Globus pallidus (tissue), 1 donor: ENCODE measurements around the gene TSHZ2.
"Not testable (repeated sequence)": the region's sequence is repeated elsewhere in the genome, so short reads cannot be mapped to it uniquely, and the experiment has no call there.

Experiments
- DNase-seq: peaks from one replicate; pipeline ENCODE4 v3.0.0-alpha.2; 2015; ENCODE audit warnings: low spot score

Gene TSHZ2

DNA sequence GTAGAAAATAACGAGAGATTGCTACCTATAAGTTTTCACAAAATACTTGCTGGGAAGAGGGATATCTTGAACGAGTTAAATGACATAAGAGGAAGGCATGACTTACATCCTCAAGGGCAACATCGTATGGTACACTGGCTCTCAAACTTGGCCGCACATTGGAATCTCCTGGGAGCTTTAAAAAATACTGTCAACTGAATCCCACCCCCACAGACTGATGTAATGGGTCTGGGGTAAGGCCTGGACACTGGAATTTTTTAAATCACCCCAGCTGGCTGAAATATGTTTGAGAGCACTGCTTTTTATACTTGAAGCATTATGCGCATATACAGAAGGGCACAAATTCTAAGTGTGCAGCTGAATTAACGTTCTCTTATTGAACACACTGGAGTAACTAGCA, 8.0 kb upstream of the TSHZ2 start:
- DNase-seq: no peak

DNA sequence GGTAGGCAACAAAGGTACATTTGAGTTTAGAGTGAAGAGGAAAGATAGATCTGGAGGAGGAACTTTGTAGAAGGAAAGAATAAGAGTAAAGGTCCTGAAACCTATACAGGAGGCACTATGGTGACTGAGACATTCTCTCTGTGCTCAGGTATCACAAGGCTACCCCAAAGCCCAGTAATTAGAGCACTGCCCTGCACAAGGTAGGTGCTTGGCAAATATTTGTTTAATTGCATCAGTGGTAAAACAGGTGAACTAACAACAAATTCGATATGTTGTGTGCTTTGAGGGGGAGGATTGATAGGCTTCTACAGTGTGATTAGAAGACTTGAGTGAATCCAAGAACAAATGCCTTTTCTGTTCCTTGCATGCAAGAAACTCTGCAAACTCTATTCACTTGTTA, 6.8 kb upstream of the TSHZ2 start:
- no peak for DNase-seq

DNA sequence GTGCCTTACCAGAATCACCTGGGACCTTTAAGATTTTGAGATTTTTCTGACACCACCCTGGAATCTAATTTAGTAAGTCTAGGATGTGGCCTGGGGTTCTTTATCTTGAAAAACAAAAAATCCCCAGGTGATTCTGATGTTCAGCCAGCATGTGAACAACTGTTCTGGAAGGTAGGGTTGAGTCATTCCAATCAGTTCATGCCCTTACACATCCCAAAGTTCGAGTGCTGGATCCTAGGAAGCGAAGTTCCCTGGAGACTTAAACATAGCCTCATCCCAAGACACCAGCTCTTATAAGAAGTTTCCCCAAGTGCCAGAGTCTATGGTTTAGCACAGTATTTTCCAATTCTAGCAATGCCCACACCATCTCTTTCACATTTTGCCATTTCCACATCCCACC, 6.3 kb upstream of the TSHZ2 start:
- DNase-seq: no peak

DNA sequence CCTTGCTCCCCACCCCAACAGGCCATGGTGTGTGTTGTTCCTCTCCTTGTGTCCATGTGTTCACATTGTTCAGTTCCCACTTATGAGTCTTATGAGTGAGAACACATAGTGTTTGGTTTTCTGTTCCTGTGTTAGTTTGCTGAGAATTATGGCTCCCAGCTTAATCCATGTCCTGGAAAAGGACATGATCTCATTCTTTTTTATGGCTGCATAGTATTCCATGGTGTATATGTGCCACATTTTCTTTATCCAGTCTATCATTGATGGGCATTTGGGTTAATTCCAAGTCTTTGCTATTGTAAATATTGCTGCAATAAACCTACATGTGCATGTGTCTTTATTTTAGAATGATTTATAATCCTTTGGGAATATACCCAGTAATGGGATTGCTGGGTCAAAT, 5.6 kb upstream of the TSHZ2 start:
- not testable (repeated sequence) for DNase-seq

DNA sequence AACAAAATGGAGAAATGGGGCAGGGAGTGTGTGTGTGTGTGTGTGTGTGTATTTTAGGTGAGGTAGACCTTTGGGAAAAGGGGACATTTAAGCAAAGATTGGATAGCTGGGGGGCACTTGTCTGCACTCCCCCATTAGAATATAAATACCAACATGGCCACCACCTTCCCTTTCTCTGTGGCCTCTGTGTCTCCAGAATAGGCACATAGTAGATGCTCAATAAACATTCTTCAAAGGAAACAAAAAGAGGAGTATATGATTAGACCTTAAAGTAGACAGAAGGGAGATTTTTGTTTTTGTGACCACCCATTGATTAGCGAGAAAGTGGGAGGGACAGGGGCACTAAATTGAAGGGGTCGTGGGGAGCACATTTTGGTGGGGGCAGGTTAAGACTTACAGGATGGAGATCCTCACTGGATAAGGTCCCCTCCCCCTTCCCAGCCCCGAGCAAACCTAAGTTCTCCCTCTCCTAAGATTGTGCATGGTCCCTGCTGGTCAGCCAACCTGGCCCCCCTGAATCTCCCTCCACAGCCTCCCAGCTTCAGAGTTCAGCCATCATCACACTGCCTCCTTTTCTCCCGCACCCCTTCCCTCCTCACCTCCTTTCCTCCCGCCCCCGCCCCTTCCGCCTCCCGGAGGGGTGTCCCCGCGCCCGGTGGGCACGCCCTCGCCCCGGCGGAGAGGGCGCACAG, 514 bp upstream of the TSHZ2 start:
- no peak for DNase-seq

DNA sequence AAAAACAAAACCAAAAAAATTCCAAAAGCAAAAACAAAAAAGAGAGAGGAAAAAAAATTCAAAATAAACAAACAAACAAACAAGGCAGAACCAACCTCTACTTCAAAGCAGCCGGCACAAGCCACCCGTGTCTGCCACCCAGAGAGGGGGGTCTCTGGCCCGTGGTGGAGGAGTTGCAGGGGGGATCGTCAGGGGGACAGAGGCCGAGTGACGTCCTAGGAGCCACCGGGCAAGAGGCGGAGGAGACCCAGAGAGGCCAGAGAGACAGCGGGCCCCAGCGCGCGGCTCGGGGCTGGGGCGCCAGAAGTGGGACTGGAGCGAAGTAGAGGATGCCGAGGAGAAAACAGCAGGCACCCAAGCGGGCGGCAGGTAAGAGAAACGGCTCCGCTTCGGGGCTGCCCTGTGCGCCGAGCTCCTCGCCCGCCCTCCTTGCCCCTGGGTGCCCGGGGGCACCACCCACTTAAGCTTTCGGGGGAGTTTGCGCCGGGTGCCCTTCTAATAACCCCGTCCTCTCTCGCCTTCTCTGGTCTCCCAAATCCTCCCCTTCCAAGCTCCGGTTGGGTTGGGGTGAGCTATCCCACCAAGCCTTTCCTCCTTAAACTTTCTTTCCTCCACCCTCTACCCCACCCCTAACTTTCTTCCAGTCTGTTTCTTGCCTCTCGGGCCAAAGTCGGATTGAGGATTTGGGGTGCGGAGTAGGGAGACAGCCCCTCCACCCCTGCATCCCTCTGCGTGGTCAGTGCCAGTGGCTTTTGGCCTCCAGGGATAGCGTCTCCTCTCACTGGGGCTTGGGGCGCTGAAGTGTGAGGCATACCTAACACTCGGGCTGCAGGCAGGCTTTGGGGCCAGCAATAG, 1.0 kb downstream of the TSHZ2 start:
- DNase-seq: no peak

DNA sequence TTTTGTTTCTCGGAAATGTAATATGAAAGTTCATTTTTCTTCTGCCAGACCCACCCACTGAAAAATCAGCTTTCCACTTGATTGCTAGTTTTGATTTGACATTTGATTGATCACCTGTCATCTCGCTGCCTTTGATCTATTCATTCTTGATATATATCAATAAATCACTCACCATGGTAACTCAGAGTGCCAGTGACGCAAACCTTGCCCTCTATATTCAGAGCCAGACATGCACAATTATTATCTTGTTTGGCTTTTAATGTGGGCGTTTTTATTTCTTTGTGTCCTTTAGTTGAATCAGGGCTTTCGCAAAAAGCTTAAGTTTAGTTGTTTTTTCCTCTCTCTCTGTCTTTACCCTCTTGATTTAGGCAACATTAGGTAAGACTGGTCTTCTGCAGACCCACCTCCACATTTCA, 2.0 kb downstream of the TSHZ2 start:
- no peak for DNase-seq

DNA sequence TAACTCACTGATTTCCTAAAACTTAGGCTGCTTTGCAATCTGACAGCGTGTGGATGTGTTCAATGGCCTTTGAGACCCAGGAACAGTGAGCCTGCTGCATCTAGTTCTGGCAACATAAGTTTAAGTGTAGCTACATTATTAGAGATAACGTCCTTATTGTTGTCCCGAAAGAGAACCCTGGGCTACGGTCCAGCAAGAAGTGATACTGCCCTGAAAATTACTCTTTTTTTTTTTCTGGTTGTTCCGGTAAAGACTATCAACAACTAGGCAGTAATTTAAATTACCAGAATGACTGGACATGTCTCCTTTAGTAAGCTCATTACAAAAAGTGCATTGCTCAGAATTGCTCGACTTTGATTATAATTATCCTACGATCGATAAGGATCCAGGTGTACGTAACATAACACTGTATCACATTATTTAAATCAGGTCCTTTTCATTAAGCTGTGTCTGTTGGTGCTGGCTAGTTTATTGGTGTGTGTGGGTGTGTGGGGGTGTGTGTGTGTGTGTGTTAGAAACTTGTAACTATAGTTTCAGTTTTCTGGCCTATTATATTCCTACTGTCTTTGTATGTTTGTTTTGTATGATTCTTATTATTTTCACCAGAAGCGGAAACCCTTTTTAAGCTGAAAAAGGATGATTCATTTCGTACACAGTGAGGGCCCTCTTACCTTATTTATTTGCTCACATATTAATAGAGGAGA, 3.0 kb downstream of the TSHZ2 start:
- no peak for DNase-seq

DNA sequence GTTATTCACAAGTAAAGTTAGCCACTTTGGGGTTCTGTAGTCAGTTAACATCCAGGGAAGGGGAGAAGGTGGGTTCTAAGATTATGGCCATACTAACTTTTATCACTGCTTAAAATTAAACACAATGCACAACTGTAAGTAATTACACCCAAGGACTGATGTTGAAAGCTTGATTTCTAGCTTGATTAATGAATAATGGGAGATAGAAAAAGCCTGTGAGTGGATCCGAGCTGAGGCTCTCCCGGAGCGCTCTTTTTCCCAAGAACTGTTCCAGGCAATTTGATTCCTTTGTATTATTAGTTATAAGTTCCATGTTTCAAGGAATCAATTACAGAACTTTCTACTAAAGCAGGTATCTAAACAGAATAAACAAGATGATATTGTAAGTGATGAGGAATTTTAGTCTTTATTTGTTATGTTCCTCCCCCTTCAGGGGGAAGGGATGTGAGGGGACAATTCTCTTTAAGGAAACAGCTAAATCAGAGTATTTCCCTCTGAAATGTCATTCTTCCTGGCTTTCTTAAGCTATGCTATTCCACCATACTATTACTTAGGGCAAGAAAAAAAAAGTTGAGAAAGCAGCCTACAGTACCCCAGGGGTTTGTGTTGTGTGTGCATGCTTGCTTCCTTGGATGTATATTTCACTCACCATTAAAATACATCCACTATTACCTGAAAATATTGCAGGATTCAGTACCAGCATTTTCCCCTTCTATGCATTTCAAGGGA, 3.8 kb downstream of the TSHZ2 start:
- DNase-seq: no peak

DNA sequence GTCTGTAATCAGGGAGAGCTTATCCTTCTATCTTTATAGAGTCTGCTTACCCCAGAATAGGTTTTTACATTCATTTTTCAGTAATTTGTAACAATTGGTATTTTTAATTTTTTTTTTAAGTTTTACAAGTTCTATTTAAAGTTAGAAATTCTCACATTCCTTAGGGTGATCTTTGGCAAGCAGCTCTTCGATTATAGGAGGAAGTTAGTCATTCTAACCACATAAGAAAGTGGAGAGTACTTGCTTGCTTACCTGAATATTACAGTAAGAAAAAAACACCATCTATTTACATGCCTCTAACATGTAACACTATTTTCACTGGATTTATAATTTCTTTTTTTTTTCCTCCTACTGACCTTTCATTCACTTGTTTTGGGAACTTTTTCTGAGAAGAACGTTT, 6.7 kb downstream of the TSHZ2 start:
- DNase-seq: no peak

DNA sequence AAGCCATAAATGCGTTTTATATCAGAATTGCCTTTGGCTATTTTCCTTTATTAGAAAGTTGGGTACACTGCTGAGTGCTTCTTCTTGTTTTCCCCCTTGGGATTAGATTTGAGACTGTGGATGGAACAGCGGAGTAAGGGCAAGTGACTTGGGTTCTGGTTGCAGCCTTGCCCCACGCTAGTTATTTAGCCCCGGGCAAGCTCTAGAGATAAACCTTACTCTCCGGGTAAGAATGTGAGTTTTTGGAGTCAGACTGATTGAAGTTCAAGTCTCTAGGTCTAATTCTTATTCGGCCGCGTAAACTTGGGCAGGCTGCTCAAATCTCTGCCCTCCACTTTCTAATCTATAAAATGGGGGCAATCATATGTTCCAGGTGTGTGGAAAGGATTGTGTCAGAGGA, 8.9 kb downstream of the TSHZ2 start:
- DNase-seq: no peak

DNA sequence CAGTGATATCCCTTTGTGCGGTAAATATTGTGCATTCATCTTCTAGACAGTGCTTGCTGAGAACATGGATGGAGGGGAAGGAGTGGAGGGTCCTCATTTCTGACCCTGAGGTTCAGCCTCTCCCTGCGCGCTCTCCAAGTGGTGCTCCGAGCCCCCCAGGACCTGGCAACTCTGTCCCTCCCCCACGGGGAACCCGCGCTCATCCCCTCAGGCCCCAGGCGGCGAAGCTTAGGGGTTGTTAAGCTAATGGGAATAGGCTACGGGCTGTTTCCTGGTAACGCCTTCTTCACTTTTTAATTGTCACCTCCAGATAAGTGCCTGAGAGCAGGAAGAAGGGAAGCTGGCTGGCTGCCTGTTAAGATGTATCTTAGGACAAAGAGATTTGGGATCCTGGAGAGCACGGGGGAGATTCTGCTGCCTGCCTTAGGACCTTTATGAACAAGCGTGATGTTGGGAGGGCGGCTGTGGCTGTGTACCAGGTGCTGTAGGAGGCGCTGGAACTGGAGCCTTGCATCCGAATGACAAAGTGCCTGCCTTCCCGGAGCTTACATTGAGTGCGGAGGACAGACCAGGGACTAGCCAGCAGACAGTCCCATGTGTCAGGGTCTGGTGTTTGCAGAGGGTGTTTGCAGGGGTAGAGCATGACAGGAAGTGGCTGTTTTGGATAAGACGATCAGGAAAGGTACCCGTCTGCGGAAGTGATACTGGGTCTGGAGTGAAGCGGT, 11.7 kb downstream of the TSHZ2 start:
- DNase-seq: no peak

DNA sequence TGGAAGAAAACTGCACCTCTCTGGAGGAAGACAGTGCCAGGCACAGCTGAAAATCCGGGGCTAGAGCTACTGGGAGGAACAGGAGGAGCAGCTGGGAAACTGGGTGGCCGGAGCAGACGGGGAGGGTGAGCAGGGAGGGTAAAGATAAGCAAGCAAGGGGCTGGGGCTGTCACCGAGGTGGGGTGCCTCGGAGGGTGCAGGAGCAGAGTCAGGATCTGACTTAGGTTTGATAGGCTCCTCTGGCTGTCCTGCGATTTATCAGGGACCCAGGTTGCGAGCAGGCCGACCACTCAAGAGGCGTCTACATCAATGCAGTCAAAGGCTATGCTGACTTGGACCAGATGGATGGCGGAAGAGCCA, 12.3 kb downstream of the TSHZ2 start:
- DNase-seq: no peak

DNA sequence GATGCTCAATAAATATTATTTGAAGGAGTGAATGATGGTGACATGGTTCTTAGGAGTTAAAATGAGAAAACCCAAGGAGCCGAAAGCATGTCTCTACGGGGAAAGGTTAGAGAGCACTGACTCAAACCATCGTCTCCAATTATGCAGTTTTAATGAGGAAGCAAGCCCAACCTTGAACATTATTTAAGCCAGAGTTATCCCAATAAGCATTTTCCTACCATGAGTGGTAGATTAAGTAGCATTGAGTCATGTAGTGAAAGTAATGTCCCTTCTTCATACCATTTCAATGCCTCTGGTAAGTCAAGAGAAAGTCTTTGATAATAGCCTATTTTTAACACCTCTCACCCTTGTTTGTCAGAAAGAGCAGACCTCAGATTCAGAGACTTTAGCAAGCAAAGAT, 13.5 kb downstream of the TSHZ2 start:
- no peak for DNase-seq

DNA sequence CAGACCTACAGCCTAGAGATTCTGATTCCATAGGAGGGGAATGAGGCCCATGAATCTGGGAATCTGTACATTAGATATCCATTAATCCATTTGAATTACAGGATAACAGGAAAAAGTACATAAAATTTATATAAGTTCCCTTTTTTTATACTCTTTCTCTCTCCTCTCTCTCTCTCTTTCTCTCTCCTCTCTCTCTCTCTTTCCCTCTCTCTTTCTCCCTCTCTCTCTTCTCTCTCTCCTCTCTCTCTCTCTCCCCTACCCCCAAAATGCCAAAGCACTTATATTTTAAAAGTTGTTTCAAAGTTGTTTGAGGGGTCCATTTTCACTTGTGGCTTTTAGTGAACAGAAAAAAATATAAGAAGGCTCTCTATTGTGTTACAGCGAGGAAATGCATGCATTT, 15.1 kb downstream of the TSHZ2 start:
- DNase-seq: no peak

DNA sequence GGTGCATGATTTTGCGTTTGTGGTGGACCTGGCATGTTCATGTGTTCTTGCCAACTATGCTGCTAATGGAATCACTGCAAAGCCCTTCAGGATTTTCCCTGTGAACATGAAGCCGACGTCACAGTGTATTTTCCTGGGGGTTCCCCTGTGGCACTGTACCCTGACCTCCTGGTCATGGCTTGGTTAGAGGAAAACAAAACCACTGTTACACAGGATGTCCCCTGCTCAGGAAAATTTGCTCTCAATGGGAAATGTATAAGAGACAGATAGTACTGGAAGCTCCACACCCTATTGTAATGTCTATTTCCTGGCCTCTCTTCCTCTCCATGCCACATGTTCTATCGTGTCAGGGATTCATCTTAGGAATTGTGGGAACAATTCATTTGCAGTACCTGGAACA, 19.7 kb downstream of the TSHZ2 start:
- DNase-seq: no peak

DNA sequence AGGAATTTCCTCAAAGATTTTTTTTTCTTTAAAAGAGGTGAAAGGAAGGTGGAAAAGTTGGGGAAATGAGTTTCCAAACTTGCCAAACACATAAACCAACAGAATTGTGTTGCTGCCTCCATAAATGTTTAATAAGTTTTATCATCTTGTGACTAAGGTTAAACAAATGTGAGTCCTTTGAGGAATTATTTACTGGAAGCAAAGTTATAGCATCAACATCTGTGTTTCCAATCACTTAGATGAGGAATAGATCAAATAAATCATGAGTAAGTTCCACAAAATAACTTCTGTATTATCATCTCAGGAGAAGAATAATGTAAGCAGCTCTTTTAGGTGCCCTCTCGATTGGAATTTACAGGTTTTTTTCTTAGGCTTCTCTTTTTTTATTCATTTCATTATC, 20.5 kb downstream of the TSHZ2 start:
- no peak for DNase-seq

DNA sequence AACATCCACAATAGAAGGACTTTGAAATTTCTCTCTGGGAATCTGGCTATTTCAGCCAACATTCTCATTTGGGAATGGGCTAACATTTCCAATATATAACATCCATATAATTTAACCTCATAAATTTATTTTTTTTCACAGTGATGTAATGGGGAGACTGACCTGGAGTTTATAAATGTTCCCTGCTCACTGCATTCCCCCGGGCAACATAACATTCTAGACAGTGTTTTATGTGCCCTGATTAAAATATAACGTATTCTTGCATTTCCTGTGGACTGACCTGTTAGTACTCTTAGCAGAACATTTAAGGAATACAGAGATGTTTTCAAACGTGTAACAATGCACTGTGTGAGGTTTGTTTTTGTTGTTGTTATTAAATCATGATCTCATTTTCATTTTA, 20.9 kb downstream of the TSHZ2 start:
- DNase-seq: no peak

DNA sequence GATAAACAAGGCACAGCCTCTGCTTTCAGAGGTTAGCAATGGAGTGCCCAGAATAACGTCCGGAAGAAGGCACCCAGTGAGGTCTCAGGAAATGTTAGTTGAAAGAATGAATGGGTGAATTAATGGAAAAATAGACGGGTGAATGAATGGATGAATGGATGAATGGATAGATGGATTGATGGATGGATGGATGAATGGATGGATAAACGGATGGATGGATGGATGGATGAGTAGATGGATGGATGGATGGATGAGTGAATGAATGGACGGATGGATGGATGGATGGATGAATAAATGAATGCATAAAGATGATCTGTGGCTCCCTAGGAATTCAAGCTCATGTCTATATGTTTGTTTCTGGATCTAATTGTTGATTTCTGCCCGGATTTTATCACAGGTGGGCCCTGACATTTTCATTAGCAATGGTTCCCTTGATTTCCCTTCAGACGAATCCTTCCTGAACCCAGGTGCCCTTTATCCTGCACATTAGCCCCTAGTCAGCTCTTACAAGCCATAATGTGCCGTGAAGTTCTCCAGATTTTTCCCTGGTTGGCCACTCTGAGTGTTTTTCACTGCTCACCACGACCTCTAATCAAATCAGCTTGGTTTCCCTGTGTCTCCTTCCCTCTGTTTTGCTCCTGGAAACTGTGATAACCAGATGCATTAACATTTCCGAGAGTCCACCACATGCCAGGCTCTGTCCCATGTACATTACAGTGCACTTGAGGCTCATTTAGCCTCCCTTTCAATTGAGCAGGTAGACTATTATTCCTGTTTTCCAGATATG, 22.2 kb downstream of the TSHZ2 start:
- DNase-seq: no peak

DNA sequence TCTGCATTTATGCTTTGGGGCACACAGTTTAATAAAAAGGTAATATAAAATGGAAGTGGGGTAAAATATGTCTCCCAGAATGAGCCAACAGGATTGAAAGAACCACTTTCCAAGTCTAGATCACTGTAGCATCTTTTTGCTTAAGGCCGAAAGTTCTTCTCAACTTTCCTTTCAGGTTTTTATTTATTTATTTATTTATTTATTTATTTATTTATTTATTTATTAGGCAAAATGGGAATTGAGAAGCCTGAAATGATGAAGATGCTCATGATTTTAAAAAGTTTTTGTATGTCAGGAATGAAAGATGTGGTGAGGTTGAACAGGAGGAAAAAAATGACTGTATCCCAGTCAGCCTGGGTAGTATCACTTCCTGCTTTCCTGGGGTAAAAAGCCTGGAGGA, 24.0 kb downstream of the TSHZ2 start:
- no peak for DNase-seq

DNA sequence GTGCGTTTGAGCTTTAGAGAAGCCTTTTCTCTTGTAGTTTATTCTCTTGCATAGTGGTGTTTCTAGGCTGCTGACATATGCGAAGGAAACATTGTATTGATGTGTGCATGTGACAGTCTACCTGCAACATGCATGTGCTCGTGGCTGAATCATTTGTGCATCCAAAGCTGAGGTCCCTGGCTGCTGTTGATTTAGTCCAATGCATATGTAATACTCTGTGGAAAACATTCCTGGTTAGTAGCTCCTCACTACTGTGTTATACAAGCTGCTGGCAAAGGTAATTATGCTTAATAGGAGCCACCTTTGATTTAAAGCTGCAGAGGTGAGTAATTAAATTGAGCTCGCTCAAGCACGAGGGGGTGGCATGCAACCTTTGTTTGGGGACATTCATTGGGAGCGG, 24.5 kb downstream of the TSHZ2 start:
- no peak for DNase-seq
